ENCODE measurements around the gene LSM14A. TPM values are rescaled to one million over a fixed set of nuclear protein-coding genes. Genes with fewer than 3 reads are reported as not detected.

LSM14A gene
- total and polyA plus RNA-seq, 9 of the 15 experiments (the other 6 are each of a cell fraction or from before 2014, with no cell fraction given), result 19.5 to 150 (median 95.1) TPM

DNA sequence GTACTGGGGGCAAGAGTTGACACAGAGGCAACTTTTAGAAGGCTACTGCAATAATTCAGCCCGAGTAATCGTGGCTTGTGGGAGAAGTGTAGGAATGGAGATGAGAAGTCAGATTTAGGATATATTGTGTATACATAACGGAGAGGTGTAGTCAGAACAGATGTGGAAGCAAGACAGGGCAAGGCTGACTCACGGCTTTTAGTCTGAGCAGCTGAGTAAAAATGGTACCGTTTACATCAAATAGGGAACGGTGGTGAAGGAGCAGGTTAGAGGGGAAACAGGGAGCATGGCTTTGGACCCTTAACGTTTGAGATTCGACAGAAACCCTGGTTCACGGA is 796 bp upstream of the LSM14A start (continued):
- TF ChIP-seq, protein P1, sequence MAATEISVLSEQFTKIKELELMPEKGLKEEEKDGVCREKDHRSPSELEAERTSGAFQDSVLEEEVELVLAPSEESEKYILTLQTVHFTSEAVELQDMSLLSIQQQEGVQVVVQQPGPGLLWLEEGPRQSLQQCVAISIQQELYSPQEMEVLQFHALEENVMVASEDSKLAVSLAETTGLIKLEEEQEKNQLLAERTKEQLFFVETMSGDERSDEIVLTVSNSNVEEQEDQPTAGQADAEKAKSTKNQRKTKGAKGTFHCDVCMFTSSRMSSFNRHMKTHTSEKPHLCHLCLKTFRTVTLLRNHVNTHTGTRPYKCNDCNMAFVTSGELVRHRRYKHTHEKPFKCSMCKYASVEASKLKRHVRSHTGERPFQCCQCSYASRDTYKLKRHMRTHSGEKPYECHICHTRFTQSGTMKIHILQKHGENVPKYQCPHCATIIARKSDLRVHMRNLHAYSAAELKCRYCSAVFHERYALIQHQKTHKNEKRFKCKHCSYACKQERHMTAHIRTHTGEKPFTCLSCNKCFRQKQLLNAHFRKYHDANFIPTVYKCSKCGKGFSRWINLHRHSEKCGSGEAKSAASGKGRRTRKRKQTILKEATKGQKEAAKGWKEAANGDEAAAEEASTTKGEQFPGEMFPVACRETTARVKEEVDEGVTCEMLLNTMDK (IDR thresholded peaks at IDR 0.05; ENCODE audit: borderline replicate concordance, insufficient read depth, low read depth, low read length, poor library complexity, severe bottlenecking), result no peak
- peak; percentile 49 for TF ChIP-seq SMAD1 (IDR thresholded peaks at IDR 0.05; ENCODE audit: low read depth, low read length, partially characterized antibody)
- TF ChIP-seq EWSR1 (IDR thresholded peaks at IDR 0.05; ENCODE audit: borderline replicate concordance, low read depth, partially characterized antibody), result no peak
- TF ChIP-seq, protein P2, sequence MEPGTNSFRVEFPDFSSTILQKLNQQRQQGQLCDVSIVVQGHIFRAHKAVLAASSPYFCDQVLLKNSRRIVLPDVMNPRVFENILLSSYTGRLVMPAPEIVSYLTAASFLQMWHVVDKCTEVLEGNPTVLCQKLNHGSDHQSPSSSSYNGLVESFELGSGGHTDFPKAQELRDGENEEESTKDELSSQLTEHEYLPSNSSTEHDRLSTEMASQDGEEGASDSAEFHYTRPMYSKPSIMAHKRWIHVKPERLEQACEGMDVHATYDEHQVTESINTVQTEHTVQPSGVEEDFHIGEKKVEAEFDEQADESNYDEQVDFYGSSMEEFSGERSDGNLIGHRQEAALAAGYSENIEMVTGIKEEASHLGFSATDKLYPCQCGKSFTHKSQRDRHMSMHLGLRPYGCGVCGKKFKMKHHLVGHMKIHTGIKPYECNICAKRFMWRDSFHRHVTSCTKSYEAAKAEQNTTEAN (CRISPR knock-in tag; IDR thresholded peaks at IDR 0.05), result no peak
- TF ChIP-seq, protein P3, sequence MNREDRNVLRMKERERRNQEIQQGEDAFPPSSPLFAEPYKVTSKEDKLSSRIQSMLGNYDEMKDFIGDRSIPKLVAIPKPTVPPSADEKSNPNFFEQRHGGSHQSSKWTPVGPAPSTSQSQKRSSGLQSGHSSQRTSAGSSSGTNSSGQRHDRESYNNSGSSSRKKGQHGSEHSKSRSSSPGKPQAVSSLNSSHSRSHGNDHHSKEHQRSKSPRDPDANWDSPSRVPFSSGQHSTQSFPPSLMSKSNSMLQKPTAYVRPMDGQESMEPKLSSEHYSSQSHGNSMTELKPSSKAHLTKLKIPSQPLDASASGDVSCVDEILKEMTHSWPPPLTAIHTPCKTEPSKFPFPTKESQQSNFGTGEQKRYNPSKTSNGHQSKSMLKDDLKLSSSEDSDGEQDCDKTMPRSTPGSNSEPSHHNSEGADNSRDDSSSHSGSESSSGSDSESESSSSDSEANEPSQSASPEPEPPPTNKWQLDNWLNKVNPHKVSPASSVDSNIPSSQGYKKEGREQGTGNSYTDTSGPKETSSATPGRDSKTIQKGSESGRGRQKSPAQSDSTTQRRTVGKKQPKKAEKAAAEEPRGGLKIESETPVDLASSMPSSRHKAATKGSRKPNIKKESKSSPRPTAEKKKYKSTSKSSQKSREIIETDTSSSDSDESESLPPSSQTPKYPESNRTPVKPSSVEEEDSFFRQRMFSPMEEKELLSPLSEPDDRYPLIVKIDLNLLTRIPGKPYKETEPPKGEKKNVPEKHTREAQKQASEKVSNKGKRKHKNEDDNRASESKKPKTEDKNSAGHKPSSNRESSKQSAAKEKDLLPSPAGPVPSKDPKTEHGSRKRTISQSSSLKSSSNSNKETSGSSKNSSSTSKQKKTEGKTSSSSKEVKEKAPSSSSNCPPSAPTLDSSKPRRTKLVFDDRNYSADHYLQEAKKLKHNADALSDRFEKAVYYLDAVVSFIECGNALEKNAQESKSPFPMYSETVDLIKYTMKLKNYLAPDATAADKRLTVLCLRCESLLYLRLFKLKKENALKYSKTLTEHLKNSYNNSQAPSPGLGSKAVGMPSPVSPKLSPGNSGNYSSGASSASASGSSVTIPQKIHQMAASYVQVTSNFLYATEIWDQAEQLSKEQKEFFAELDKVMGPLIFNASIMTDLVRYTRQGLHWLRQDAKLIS (CRISPR knock-in tag; IDR thresholded peaks at IDR 0.05), result peak; percentile 67; the same call in 1 of the 2 replicates
- TF ChIP-seq, protein P4, sequence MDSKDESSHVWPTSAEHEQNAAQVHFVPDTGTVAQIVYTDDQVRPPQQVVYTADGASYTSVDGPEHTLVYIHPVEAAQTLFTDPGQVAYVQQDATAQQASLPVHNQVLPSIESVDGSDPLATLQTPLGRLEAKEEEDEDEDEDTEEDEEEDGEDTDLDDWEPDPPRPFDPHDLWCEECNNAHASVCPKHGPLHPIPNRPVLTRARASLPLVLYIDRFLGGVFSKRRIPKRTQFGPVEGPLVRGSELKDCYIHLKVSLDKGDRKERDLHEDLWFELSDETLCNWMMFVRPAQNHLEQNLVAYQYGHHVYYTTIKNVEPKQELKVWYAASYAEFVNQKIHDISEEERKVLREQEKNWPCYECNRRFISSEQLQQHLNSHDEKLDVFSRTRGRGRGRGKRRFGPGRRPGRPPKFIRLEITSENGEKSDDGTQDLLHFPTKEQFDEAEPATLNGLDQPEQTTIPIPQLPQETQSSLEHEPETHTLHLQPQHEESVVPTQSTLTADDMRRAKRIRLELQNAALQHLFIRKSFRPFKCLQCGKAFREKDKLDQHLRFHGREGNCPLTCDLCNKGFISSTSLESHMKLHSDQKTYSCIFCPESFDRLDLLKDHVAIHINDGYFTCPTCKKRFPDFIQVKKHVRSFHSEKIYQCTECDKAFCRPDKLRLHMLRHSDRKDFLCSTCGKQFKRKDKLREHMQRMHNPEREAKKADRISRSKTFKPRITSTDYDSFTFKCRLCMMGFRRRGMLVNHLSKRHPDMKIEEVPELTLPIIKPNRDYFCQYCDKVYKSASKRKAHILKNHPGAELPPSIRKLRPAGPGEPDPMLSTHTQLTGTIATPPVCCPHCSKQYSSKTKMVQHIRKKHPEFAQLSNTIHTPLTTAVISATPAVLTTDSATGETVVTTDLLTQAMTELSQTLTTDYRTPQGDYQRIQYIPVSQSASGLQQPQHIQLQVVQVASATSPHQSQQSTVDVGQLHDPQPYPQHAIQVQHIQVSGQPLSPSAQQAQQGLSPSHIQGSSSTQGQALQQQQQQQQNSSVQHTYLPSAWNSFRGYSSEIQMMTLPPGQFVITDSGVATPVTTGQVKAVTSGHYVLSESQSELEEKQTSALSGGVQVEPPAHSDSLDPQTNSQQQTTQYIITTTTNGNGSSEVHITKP (IDR thresholded peaks at IDR 0.05; ENCODE audit: partially characterized antibody), result peak; percentile 5
- TF ChIP-seq, protein P5, sequence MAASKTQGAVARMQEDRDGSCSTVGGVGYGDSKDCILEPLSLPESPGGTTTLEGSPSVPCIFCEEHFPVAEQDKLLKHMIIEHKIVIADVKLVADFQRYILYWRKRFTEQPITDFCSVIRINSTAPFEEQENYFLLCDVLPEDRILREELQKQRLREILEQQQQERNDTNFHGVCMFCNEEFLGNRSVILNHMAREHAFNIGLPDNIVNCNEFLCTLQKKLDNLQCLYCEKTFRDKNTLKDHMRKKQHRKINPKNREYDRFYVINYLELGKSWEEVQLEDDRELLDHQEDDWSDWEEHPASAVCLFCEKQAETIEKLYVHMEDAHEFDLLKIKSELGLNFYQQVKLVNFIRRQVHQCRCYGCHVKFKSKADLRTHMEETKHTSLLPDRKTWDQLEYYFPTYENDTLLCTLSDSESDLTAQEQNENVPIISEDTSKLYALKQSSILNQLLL (CRISPR knock-in tag; IDR thresholded peaks at IDR 0.05; ENCODE audit: borderline replicate concordance), result no peak
- TF ChIP-seq, protein P6, sequence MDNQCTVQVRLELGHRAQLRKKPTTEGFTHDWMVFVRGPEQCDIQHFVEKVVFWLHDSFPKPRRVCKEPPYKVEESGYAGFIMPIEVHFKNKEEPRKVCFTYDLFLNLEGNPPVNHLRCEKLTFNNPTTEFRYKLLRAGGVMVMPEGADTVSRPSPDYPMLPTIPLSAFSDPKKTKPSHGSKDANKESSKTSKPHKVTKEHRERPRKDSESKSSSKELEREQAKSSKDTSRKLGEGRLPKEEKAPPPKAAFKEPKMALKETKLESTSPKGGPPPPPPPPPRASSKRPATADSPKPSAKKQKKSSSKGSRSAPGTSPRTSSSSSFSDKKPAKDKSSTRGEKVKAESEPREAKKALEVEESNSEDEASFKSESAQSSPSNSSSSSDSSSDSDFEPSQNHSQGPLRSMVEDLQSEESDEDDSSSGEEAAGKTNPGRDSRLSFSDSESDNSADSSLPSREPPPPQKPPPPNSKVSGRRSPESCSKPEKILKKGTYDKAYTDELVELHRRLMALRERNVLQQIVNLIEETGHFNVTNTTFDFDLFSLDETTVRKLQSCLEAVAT (IDR thresholded peaks at IDR 0.05), result 0 out of 4 replicates have a peak, but pooled peaks of 1 of the 2 experiments have one; percentile 24
- TF ChIP-seq FOXA3 (CRISPR knock-in tag; conservative IDR thresholded peaks at IDR 0.05 in 1 of 2, IDR thresholded peaks at IDR 0.05 in 1 of 2), result peak in 1 of 2 experiments; percentile 8; a peak in 1 of 4 replicates

Data from K562 (cell line).